Vagina (tissue), 2 donors: ENCODE measurements around the gene METTL13.

Source experiments
- CTCF ChIP-seq, 3 experiments: fragments of 450-650 bp in 2 of 3; fragments of 200-600 bp in 1 of 3; sonication (generic) in 1 of 3; IDR thresholded peaks; one replicate each; pipeline ENCODE4 v1.5.1; 2017 to 2019; ENCODE audit warnings: antibody characterized with exemption in 3 of 3, mild to moderate bottlenecking in 2 of 3, moderate library complexity in 2 of 3
- POLR2A ChIP-seq, 2 donors: fragments of 450-650 bp; IDR thresholded peaks; one replicate each; pipeline ENCODE4 v1.6.1; 2017; ENCODE audit warnings: antibody characterized with exemption in 2 of 2, mild to moderate bottlenecking in 2 of 2, moderate library complexity in 2 of 2
- POLR2AphosphoS5 ChIP-seq, 2 donors: sonication (generic); formaldehyde crosslinking; IDR thresholded peaks; one replicate each; pipeline ENCODE4 v1.9.0; 2017; ENCODE audit warnings: antibody characterized with exemption in 2 of 2, mild to moderate bottlenecking in 2 of 2, low read depth in 1 of 2; ENCODE audit not compliant: insufficient read depth in 1 of 2

- TF ChIP-seq CTCF (IDR thresholded peaks at IDR 0.05) (no peak), POLR2AphosphoS5 (IDR thresholded peaks at IDR 0.05; ENCODE audit: insufficient read depth in 1 of 2, low read depth in 1 of 2) (no peak), POLR2A (IDR thresholded peaks at IDR 0.05) (no peak)
Measured at GRCh38 chr1:171753685-171754352, 27.6 kb upstream of the METTL13 start.
